GM21576 (cell line): Measurements from ENCODE around the gene CLTA.
A peak's percentile ranks its signal among the peaks of the same experiment; 100 is the strongest.
"Not testable (repeated sequence)": the region's sequence is repeated elsewhere in the genome, so short reads cannot be mapped to it uniquely, and the experiment has no call there.

ENCODE experiments used
- ATAC-seq: cut with Tn5 transposase; IDR thresholded peaks from one replicate; pipeline ENCODE4 v1.9.1; 2021; ENCODE audit warnings: mild to moderate bottlenecking, moderate library complexity; ENCODE audit not compliant: unreplicated experiment

The CLTA gene

DNA sequence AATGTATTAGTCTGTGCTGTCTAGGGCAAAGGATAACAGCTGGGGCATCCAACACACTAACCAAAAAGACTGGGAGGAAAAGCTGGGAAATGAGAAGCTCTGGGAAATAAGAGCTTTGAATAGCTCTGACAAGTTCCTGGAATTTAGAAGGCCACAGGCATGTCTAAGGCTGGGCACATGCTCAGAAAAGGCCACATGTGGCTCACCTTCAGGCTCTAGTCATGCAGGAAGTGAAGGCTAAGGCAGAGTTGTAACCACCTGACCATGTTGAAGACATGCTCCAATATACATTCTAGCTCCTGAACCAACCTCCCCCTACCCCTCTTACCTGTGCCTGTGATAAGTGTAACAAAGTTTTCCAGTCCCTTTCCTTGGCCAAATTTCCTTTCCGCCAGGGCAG lies 31.7 kb downstream of the CLTA start:
- ATAC-seq, result no peak

DNA sequence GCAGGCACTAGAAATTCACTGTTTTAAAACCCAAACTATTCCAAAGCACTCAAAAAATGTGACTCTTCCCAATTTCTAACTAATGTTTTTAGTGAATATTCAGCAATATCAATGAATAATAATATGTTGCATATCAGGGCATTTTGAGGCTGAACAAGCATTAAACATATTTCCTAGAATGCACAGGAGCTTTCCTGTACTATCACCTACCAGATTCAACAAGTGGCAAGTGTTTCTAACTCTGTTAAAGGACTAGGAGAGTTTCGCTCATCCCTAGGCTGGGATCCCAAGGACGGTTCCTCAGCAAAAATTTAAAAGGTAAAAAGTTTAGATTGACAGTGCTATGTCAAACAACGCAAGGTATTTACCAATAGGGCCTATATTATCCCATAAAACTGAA lies 46.5 kb downstream of the CLTA start:
- no peak for ATAC-seq

DNA sequence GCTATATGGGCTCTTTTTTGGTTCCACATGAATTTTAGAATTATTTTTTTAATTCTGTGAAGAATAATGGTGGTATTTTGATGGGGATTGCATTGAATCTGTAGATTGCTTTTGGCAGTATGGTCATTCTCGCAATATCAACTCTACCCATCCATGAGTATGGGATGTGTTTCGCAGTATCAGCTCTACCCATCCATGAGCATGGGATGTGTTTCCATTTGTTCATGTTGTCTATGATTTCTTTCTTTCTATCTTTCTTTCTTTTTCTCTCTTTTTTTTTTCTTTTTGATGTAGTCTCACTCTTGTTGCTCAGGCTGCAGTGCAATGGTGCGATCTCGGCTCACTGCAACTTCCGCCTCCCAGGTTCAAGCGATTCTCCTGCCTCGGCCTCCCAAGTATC lies 48.5 kb downstream of the CLTA start:
- not testable (repeated sequence) for ATAC-seq

DNA sequence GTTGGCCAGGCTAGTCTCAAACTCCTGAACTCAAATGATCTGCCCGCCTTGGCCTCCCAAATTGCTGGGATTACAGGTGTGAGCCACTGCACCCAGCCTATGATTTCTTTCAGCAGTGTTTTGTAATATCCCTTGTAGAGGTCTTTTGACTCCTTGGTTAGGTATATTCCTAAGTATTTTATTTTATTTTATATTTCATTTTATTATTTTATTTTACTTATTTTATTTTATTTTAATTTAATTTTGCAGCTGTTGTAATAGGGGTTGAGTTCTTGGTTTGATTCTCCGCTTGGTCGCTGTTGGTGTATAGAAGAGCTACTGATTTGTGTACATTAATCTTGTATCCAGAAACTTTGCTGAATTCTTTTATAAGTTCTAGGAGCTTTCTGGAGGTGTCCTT lies 49.0 kb downstream of the CLTA start:
- not testable (repeated sequence) for ATAC-seq

DNA sequence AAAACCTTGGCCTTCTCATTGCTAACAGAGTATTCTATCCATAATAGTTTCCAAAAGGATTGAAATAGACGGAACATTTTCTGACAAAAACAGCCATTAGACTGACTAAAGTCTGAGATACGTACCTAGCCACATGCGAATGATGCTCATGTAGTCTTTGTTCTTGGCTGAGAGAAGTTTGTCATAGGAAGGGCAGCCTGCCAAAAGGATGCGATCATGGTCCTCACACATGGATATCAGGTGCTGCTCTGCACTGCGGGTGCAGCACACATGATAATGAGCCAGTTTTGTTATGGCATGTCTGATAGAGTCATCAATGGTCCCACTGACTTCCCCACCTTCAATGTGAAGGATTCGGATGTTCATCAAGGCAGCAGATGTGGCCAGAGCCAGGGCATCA lies 55.2 kb downstream of the CLTA start:
- no peak for ATAC-seq

DNA sequence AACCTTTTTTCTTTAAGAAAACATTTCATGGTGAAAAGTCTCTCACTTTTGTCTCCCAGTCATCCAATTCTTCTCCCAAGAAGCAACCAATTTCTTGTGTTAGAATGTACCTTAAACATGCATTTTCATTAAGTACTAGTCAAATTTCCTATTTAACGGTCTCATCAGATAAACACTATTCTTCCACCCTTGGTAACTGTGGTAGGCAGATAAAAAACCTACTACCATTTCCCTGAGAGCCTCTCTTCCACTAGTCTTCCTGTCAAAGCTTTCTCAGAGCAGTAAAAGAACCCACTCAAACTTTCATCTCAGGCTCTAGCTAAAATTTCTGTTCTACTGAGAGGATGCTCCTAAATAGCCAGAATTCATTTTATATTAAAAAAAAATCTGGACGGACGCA lies 56.6 kb downstream of the CLTA start:
- no peak for ATAC-seq

DNA sequence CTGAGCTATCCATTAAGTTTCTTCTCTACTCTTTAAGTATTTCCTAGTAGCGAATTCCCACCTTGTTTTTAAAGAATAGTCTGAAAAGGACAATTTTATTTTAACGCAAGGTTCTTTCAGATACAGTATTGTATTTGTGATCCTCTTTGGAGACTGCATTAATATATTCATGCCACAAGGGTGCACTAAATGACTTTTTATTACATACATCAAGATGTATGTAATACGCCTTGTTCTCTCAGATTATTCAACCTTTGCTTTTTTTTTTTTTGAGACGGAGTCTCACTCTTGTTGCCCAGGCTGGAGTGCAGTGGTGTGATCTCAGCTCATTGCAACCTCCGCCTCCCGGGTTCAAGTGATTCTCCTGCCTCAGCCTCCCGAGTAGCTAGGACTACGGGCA lies 57.3 kb downstream of the CLTA start:
- ATAC-seq, result not testable (repeated sequence)

DNA sequence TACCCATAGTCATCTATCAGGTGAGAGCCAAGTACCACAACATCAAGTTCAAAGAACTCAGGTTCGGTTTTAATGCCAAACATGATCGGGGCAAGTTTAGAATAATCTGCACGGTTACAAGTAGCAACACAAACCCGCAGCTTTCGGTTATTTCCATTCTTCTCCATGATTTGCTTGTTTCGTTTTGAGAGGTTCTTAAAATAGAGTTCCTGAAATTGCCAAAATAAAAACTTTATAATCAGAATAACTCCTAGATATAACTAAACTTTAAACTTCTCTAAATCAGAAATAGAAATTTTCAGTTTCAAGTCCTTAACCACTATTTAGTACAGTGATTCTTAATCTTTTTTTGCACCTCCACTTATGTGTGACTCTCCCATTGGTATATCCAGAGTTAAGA lies 58.5 kb downstream of the CLTA start:
- ATAC-seq, result no peak

DNA sequence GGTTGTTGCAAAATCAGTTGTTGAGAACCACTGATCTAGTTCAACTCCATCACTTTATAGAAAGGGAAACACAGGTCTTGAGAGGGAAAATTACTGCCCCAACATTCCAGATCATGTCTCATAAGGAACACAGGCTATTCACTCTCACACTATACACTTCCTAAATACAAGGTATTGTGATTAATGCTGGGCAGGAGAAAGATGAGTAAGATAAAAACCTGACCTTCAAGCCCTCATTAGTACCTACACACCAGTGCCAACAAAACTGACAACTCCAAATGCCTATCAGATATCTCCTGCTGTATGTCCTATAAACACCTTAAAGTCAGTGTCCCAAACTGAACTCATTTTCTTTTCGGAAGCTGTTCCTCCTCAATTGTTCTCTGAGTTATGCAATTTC lies 59.4 kb downstream of the CLTA start:
- no peak for ATAC-seq

DNA sequence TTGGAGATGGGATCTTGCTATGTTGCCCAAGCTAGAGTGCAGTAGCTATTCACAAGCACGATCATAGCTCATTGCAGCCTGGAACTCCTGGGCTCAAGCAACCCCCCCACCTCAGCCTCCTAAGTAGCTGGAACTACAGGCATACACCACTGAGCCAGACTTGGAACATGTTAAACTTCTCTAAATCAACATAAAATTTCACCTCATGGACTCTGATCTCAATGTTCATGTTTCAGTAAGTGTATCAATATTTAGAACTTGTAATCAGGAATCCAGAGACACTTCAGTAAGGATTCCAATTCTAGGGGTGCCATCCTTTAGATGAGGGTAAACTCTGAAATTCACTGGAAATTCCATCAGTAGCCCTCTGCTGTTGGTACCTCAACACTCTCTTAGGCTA lies 60.7 kb downstream of the CLTA start:
- ATAC-seq, result no peak

DNA sequence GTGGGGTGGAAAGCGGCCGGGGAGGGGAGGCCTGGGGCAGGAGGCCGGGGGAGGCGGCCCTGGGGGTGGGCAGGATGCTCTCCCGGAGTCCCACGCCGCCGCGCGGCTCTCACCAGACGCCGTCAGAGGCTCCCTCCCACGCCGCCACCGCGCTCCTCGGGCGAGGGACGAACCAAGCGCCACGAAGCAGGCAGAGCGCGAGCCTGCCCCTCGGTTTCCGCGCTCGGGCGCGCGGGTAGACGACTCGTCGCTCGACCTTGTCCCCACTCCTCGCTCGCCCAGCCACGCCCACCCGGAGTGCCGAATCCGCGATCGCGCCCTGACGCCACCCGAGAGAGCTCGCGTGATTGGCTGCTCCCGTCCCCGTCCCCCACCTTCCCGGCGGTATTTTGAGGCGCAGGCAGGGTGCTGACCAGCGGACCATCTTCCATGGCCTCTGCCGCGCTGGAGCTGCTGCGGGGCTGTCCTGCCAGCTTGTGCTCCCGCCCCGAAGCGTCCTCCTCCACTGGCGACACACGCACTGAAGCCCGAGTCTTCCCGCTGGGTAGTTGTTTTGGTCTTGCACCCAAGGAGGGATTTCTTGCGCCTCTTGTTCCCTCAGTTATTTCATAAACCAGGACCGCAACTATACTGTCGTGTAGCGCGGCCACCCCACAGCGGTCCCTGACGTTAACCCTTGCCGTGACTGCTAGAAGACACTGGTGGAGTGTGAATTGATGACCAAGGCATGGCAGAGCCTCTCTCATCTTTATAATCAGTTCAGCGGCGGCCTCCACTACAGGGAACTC lies 67.7 kb downstream of the CLTA start, which contains the start of gene GNE:
Gene GNE (minus strand): TSS at position 241 of the 788 bp plus-strand sequence. CDS start 9,093 bp downstream, outside the sequence.
- ATAC-seq, result peak; percentile 83

DNA sequence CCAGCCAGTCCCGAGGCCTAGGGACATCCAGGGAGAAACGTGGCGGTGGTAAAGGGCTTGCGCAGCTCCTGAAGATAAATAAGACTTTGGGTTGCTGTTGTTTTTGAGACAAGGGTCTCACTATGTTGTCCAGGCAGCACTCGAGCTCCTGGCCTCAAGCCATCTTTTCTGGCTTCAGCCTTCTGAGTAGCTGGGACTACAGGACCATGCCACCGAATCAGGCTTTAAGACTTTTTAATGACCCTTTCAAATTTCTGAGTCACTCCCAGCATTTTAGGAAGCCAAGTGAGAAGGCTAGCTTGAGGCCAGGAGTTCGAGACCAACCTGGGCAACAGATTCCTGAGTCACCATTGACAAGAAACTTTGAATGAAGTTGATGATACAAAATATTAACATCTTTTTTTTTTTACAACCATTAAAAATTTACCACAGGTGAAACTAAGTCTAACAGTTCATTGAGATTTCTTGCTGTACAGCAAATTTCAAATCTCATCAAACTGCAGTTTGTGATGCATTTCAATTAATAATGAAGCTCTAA lies 68.3 kb downstream of the CLTA start:
- no peak for ATAC-seq
